GM23338 (cell line): ENCODE data around the gene CCDC120.

Experiments
- CREB1 ChIP-seq: fragments of 250-450 bp; sonication (Bioruptor Pico); IDR thresholded peaks from 2 replicates; pipeline ENCODE4 v1.5.0; 2020; ENCODE audit warnings: low read depth, mild to moderate bottlenecking, moderate library complexity
- EZH2 ChIP-seq: fragments of 200-600 bp; sonication (generic); IDR thresholded peaks from one replicate; pipeline ENCODE4 v1.8.0; 2017; ENCODE audit warnings: antibody characterized with exemption, mild to moderate bottlenecking, low read depth; ENCODE audit not compliant: unreplicated experiment
- EZH2phosphoT487 ChIP-seq: fragments of 200-600 bp; sonication (generic); IDR thresholded peaks from one replicate; pipeline ENCODE4 v1.8.1; 2018; ENCODE audit warnings: antibody characterized with exemption; ENCODE audit not compliant: unreplicated experiment
- JUNB ChIP-seq: IDR thresholded peaks from one replicate; pipeline ENCODE4 v1.6.1; 2016; ENCODE audit warnings: antibody characterized with exemption; ENCODE audit not compliant: unreplicated experiment
- POLR2AphosphoS5 ChIP-seq: IDR thresholded peaks from 2 replicates; pipeline ENCODE4 v1.6.1; 2016; ENCODE audit warnings: antibody characterized with exemption, low read depth
- ZNF114 ChIP-seq: fragments of 250-450 bp; sonication (Bioruptor Pico); IDR thresholded peaks from 2 replicates; pipeline ENCODE4 v1.5.0; 2020; ENCODE audit warnings: mild to moderate bottlenecking, moderate library complexity
- ZNF331 ChIP-seq: fragments of 250-450 bp; sonication (Bioruptor Pico); IDR thresholded peaks from 2 replicates; pipeline ENCODE4 v1.5.0; 2020; ENCODE audit warnings: low read depth, mild to moderate bottlenecking, moderate library complexity
- TF ChIP-seq, protein P1 (sequence below), 2 experiments: fragments of 200-600 bp in 1 of 2; sonication (generic) in 1 of 2; conservative IDR thresholded peaks; 2 replicates each; pipeline versions ENCODE4 v1.5.1 to v1.6.1; 2016 to 2017; ENCODE audit warnings: antibody characterized with exemption in 2 of 2, low read depth in 2 of 2, mild to moderate bottlenecking in 2 of 2, moderate library complexity in 1 of 2
- TF ChIP-seq, protein P2 (sequence below): IDR thresholded peaks from one replicate; pipeline ENCODE4 v1.6.1; 2018; ENCODE audit warnings: antibody characterized with exemption; ENCODE audit not compliant: unreplicated experiment

DNA sequence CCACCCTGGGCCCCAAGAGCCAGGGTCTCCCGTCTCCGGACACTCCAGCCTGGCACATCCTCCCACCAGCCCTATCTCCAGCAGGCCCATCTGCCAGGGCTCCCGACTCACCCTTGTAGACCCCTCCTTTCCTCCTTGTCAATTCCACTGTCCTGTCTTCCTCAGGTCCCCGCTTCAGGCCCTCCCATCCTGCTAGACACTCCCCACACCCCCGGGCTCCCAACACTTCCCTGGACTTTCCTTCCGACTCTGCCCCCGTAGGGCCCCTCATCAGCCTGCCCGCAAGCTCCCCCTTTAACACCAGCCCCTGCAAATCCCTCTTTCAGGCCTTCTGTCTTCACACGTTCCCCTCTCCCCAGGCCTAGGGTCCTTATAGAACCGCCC lies 13.9 kb downstream of the CCDC120 start:
- TF ChIP-seq, protein P1, sequence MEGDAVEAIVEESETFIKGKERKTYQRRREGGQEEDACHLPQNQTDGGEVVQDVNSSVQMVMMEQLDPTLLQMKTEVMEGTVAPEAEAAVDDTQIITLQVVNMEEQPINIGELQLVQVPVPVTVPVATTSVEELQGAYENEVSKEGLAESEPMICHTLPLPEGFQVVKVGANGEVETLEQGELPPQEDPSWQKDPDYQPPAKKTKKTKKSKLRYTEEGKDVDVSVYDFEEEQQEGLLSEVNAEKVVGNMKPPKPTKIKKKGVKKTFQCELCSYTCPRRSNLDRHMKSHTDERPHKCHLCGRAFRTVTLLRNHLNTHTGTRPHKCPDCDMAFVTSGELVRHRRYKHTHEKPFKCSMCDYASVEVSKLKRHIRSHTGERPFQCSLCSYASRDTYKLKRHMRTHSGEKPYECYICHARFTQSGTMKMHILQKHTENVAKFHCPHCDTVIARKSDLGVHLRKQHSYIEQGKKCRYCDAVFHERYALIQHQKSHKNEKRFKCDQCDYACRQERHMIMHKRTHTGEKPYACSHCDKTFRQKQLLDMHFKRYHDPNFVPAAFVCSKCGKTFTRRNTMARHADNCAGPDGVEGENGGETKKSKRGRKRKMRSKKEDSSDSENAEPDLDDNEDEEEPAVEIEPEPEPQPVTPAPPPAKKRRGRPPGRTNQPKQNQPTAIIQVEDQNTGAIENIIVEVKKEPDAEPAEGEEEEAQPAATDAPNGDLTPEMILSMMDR (conservative IDR thresholded peaks at IDR 0.05; ENCODE audit: low read depth in 2 of 2) = no peak
- TF ChIP-seq POLR2AphosphoS5 (no peak), JUNB (no peak), EZH2 (no peak), ZNF114 (no peak), CREB1 (no peak), EZH2phosphoT487 (no peak), ZNF331 (no peak)
- TF ChIP-seq, protein P2, sequence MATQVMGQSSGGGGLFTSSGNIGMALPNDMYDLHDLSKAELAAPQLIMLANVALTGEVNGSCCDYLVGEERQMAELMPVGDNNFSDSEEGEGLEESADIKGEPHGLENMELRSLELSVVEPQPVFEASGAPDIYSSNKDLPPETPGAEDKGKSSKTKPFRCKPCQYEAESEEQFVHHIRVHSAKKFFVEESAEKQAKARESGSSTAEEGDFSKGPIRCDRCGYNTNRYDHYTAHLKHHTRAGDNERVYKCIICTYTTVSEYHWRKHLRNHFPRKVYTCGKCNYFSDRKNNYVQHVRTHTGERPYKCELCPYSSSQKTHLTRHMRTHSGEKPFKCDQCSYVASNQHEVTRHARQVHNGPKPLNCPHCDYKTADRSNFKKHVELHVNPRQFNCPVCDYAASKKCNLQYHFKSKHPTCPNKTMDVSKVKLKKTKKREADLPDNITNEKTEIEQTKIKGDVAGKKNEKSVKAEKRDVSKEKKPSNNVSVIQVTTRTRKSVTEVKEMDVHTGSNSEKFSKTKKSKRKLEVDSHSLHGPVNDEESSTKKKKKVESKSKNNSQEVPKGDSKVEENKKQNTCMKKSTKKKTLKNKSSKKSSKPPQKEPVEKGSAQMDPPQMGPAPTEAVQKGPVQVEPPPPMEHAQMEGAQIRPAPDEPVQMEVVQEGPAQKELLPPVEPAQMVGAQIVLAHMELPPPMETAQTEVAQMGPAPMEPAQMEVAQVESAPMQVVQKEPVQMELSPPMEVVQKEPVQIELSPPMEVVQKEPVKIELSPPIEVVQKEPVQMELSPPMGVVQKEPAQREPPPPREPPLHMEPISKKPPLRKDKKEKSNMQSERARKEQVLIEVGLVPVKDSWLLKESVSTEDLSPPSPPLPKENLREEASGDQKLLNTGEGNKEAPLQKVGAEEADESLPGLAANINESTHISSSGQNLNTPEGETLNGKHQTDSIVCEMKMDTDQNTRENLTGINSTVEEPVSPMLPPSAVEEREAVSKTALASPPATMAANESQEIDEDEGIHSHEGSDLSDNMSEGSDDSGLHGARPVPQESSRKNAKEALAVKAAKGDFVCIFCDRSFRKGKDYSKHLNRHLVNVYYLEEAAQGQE = no peak
